ENCODE data around the gene IGSF8. TPM values are rescaled to one million over a fixed set of nuclear protein-coding genes. Genes with fewer than 3 reads are reported as not detected.

IGSF8 gene
- total RNA-seq, 1 experiment from 2014 or later = 14.0 TPM

DNA sequence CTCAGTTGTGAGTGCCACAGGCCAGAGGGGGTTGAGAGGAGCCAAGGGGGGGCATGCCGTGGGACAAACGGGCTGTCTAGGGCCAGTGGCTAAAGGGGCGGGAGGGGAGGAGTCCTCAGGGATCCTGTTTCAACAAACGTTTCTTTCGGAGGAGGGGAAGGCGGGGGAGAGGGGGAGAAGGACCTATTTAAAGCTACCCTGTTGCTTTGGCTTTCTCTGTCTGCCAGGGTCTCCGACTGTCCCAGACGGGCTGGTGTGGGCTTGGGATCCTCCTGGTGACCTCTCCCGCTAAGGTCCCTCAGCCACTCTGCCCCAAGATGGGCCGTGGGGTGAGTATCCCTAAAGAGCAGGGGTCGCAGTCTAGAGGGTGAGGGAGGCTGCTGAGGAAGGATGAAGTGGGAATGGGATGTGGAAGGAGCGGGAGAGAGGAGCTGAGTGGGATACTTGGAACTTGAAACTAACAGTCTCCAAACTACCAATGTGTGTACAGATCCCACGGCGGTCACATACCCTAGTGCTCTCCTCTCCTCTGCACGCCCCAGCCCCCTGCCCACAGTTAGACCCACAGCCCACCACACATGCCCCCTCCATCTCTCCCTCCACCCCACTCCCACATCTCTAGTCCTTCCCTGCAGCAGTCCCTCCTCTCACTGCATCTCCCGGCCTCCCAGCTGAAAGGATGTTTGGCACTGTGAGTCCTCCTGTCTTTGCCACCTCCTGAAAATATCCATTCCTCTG, 17.3 kb upstream of the IGSF8 start, which contains the start of gene ATP1A2:
TSS of gene ATP1A2 (plus strand) at position 215 of the 738 bp plus-strand sequence. CDS start at position 318, 103 bp downstream.
- peaks cover under 1% of the 10 kb centered on the region for H3K4me1 ChIP-seq (ENCODE audit: insufficient read depth, low read length, poor library complexity, severe bottlenecking)

DNA sequence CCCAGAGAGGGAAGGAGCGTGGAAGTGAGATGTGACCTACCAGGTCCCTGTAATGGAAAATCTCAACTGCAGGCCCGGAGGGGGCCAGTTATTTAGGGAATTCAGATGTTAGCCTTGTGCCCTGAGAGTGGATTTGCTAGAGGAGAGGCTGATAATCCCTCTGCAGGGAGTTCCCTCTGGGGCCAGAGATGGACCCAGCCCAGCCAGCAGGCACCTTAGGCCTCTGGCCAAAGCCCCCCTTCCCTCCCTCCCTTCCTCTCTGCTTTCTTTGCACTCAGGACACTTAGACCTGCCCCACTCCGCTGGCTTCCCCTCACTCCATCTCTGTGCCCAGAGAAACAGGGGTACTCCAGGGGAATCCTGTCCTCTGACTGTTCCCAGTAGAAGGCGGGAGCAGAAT, 15.7 kb upstream of the IGSF8 start:
- ChIA-PET CTCF (interaction anchor here (0.6 kb wide), 1 partner anchor 929 kb away, joined by 3 read pairs; no protein-coding TSS in a partner anchor), POLR2A (ENCODE audit: low non-redundant PET) (no interaction called here)
- BruUV-seq (replicated peaks) = no TSS peak
- no peaks in the 10 kb centered on the region for H3K9me3 ChIP-seq (ENCODE audit: low read depth, low read length, poor library complexity, severe bottlenecking)
- no peak for TF ChIP-seq EZH2 (IDR thresholded peaks at IDR 0.05; ENCODE audit: borderline replicate concordance, low read depth, low read length, poor library complexity, severe bottlenecking)
- TF ChIP-seq, protein P1, sequence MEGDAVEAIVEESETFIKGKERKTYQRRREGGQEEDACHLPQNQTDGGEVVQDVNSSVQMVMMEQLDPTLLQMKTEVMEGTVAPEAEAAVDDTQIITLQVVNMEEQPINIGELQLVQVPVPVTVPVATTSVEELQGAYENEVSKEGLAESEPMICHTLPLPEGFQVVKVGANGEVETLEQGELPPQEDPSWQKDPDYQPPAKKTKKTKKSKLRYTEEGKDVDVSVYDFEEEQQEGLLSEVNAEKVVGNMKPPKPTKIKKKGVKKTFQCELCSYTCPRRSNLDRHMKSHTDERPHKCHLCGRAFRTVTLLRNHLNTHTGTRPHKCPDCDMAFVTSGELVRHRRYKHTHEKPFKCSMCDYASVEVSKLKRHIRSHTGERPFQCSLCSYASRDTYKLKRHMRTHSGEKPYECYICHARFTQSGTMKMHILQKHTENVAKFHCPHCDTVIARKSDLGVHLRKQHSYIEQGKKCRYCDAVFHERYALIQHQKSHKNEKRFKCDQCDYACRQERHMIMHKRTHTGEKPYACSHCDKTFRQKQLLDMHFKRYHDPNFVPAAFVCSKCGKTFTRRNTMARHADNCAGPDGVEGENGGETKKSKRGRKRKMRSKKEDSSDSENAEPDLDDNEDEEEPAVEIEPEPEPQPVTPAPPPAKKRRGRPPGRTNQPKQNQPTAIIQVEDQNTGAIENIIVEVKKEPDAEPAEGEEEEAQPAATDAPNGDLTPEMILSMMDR (conservative IDR thresholded peaks at IDR 0.05; ENCODE audit: low read depth, low read length) = no peak
- H3K27ac ChIP-seq (ENCODE audit: low read depth, low read length, poor library complexity, severe bottlenecking) = no peak overlapping the region
- intact Hi-C loops (cut with micrococcal nuclease; ENCODE audit: unreplicated experiment) = no loop called here
- no peaks in the 10 kb centered on the region for H3K36me3 ChIP-seq (ENCODE audit: insufficient read depth, low read length, poor library complexity, severe bottlenecking)
- H3K4me1 ChIP-seq (ENCODE audit: insufficient read depth, low read length, poor library complexity, severe bottlenecking) = peaks cover 5% of the 10 kb centered on the region
- H3K4me3 ChIP-seq (ENCODE audit: low read depth, low read length, poor library complexity, severe bottlenecking) = no peak overlapping the region
- DNase-seq (ENCODE audit: low spot score) = no peak
- no peaks in the 10 kb centered on the region for H3K27me3 ChIP-seq (replicated peaks; ENCODE audit: insufficient read depth, low read depth, low read length, poor library complexity)

More for the DNA sequence above, 17.3 kb upstream of the IGSF8 start, which contains the start of gene ATP1A2:
- Histone ChIP-seq H3K27me3 (replicated peaks; ENCODE audit: insufficient read depth, low read depth, low read length, poor library complexity) (no peaks in the 10 kb centered on the region), H3K4me3 (ENCODE audit: low read depth, low read length, poor library complexity, severe bottlenecking) (no peak within 1 kb of the TSS), H3K9me3 (ENCODE audit: low read depth, low read length, poor library complexity, severe bottlenecking) (no peaks in the 10 kb centered on the region), H3K27ac (ENCODE audit: low read depth, low read length, poor library complexity, severe bottlenecking) (no peak within 1 kb of the TSS), H3K36me3 (ENCODE audit: insufficient read depth, low read length, poor library complexity, severe bottlenecking) (no peaks in the 10 kb centered on the region)
- no peak for TF ChIP-seq EZH2 (IDR thresholded peaks at IDR 0.05; ENCODE audit: borderline replicate concordance, low read depth, low read length, poor library complexity, severe bottlenecking)
- TF ChIP-seq, protein P1 (conservative IDR thresholded peaks at IDR 0.05; ENCODE audit: low read depth, low read length) = no peak
- no peak for DNase-seq (ENCODE audit: low spot score)
- CTCF ChIA-PET = no interaction called here
- BruUV-seq (replicated peaks) = no TSS peak
- POLR2A ChIA-PET (ENCODE audit: low non-redundant PET) = interaction anchor here (0.6 kb wide), 1 partner anchor 89 kb away, joined by 4 read pairs; no protein-coding TSS in a partner anchor
- intact Hi-C loops (cut with micrococcal nuclease; ENCODE audit: unreplicated experiment) = no loop called here

DNA sequence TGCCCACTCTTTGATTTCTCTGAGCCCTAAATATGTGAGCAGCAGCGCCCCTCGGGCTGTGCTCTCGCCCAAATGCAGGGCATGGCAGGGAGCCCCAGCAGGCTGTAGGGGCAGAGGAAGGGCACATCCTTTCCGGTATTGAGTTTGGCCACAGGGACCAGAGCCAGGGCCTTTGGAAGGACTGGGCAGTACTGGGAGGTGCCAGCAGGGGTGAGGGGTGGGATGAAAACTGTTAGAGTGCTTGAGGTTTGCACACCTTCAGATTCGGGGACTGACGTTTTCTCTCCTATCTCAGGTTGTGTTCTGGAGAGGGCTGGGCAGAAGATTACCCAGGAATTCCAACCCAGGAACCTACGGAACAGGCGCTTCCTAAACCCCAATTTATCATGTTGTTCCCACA, 15.0 kb upstream of the IGSF8 start:
- TF ChIP-seq, protein P1 (conservative IDR thresholded peaks at IDR 0.05; ENCODE audit: low read depth, low read length) = no peak
- TF ChIP-seq EZH2 (IDR thresholded peaks at IDR 0.05; ENCODE audit: borderline replicate concordance, low read depth, low read length, poor library complexity, severe bottlenecking) = no peak
- no peak overlapping the region for H3K4me3 ChIP-seq (ENCODE audit: low read depth, low read length, poor library complexity, severe bottlenecking)
- BruUV-seq (replicated peaks) = no TSS peak
- no peaks in the 10 kb centered on the region for H3K9me3 ChIP-seq (ENCODE audit: low read depth, low read length, poor library complexity, severe bottlenecking)
- ChIA-PET POLR2A (ENCODE audit: low non-redundant PET) (no interaction called here), CTCF (no interaction called here)
- no peak overlapping the region for H3K27ac ChIP-seq (ENCODE audit: low read depth, low read length, poor library complexity, severe bottlenecking)
- no peaks in the 10 kb centered on the region for H3K27me3 ChIP-seq (replicated peaks; ENCODE audit: insufficient read depth, low read depth, low read length, poor library complexity)
- peaks cover 5% of the 10 kb centered on the region for H3K4me1 ChIP-seq (ENCODE audit: insufficient read depth, low read length, poor library complexity, severe bottlenecking)
- DNase-seq (ENCODE audit: low spot score) = no peak
- no peaks in the 10 kb centered on the region for H3K36me3 ChIP-seq (ENCODE audit: insufficient read depth, low read length, poor library complexity, severe bottlenecking)
- intact Hi-C loops (cut with micrococcal nuclease; ENCODE audit: unreplicated experiment) = no loop called here

Measured in A673 (cell line).